PC-3 (cell line): ENCODE results near the gene RASSF4. TPM values are rescaled to one million over a fixed set of nuclear protein-coding genes. Genes with fewer than 3 reads are reported as not detected.

ENCODE experiments used
- ATAC-seq: fragments of 200-7000 bp; cut with Tn5 transposase; 2 replicates; pipeline ENCODE4 v1.9.1; 2020; ENCODE audit warnings: mild to moderate bottlenecking, moderate library complexity
- BruUV-seq: library from RNA; stranded (reverse); fragments of 400-500 nt; replicated peaks from 2 replicates; lab custom pipeline; 2021; lab: Mats Ljungman, UMichigan
- CTCF ChIA-PET: fragments of 300-600 bp; sonication (Branson Sonifier 250); formaldehyde crosslinking; loops from one replicate; lab custom pipeline; 2022; ENCODE audit warnings: antibody characterized with exemption; lab: Charles Lee
- POLR2A ChIA-PET: fragments of 300-600 bp; sonication (Branson Sonifier 250); formaldehyde crosslinking; loops from one replicate; lab custom pipeline; 2022; ENCODE audit warnings: antibody characterized with exemption; ENCODE audit not compliant: unreplicated experiment; lab: Charles Lee
- DNase-seq: peaks from one replicate; pipeline ENCODE4 v3.0.0-alpha.2; 2015
- H2AFZ ChIP-seq: fragments of 300-600 bp; sonication (generic); 2 replicates; pipeline ENCODE4 v1.6.0; 2016; ENCODE audit warnings: antibody characterized with exemption, low read length
- H3F3A ChIP-seq: fragments of 300-600 bp; sonication (generic); one replicate; pipeline ENCODE4 v1.6.0; 2017; ENCODE audit warnings: antibody characterized with exemption, low read length, control low read depth, mild to moderate bottlenecking; ENCODE audit not compliant: unreplicated experiment
- H3K27ac ChIP-seq: fragments of 300-600 bp; sonication (generic); 2 replicates; pipeline ENCODE4 v1.5.1; 2016; ENCODE audit warnings: mild to moderate bottlenecking, low read length
- H3K27me3 ChIP-seq: fragments of 300-600 bp; sonication (generic); 2 replicates; pipeline ENCODE4 v1.6.1; 2016; ENCODE audit warnings: low read length, mixed read lengths
- H3K36me3 ChIP-seq: fragments of 300-600 bp; sonication (generic); 2 replicates; pipeline ENCODE4 v1.6.1; 2016; ENCODE audit warnings: low read depth, mixed run types, low read length, mixed read lengths
- H3K4me1 ChIP-seq: fragments of 300-600 bp; sonication (generic); 2 replicates; pipeline ENCODE4 v1.5.1; 2016; ENCODE audit warnings: low read length; ENCODE audit not compliant: insufficient read depth
- H3K4me2 ChIP-seq: fragments of 300-600 bp; sonication (generic); 2 replicates; pipeline ENCODE4 v1.6.0; 2016; ENCODE audit warnings: low read length
- H3K4me3 ChIP-seq: fragments of 300-600 bp; sonication (generic); 2 replicates; pipeline ENCODE4 v1.5.1; 2016; ENCODE audit warnings: mild to moderate bottlenecking, low read length, mixed read lengths
- H3K79me2 ChIP-seq: fragments of 300-600 bp; sonication (generic); 2 replicates; pipeline ENCODE4 v1.6.1; 2017; ENCODE audit warnings: low read length, mixed read lengths
- H3K9ac ChIP-seq: fragments of 300-600 bp; sonication (generic); 2 replicates; pipeline ENCODE4 v1.6.0; 2016; ENCODE audit warnings: mild to moderate bottlenecking, low read length
- H3K9me2 ChIP-seq: fragments of 300-600 bp; sonication (generic); replicated peaks from 2 replicates; pipeline ENCODE4 v1.6.1; 2016; ENCODE audit warnings: mixed run types, low read length, mixed read lengths
- H3K9me3 ChIP-seq: fragments of 300-600 bp; sonication (generic); 2 replicates; pipeline ENCODE4 v1.6.1; 2016; ENCODE audit warnings: low read length, mixed read lengths
- H4K20me1 ChIP-seq: fragments of 300-600 bp; sonication (generic); 2 replicates; pipeline ENCODE4 v1.6.1; 2016; ENCODE audit warnings: low read length, mixed read lengths
- EZH2 ChIP-seq: fragments of 300-600 bp; sonication (generic); IDR thresholded peaks from one replicate; pipeline ENCODE4 v1.6.1; 2017; ENCODE audit warnings: antibody characterized with exemption, mild to moderate bottlenecking, low read length; ENCODE audit not compliant: unreplicated experiment
- EZH2phosphoT487 ChIP-seq: fragments of 300-600 bp; sonication (generic); IDR thresholded peaks from 2 replicates; pipeline ENCODE4 v1.6.1; 2018; ENCODE audit warnings: mild to moderate bottlenecking, antibody characterized with exemption, low read length, borderline replicate concordance
- intact Hi-C: fragments of 100-400 bp; cut with micrococcal nuclease; formaldehyde crosslinking; loops from 2 replicates; pipeline ENCODE4 v1.9.0; 2023
- total RNA-seq: library from RNA; depleted of rRNA; stranded (reverse); fragments of >200 nt; gene quantifications from 2 replicates; pipeline ENCODE4 v1.2.3, GENCODE V29; 2014
- TF ChIP-seq, protein P1 (sequence below): fragments of 300-600 bp; sonication (generic); conservative IDR thresholded peaks from 2 replicates; pipeline ENCODE4 v1.5.1; 2017; ENCODE audit warnings: antibody characterized with exemption, low read depth, mild to moderate bottlenecking, low read length

The RASSF4 gene
- total RNA-seq, 1 experiment from 2014 or later: 8.7 TPM

- ChIA-PET CTCF (no interaction called here), POLR2A (no interaction called here)
- H3K79me2 ChIP-seq: no peaks in the 10 kb centered on the region
- H3K4me2 ChIP-seq: no peak overlapping the region
- no peaks in the 10 kb centered on the region for H3K36me3 ChIP-seq
- H3K9me3 ChIP-seq: no peaks in the 10 kb centered on the region
- no peak overlapping the region for H3K9ac ChIP-seq
- TF ChIP-seq, protein P1, sequence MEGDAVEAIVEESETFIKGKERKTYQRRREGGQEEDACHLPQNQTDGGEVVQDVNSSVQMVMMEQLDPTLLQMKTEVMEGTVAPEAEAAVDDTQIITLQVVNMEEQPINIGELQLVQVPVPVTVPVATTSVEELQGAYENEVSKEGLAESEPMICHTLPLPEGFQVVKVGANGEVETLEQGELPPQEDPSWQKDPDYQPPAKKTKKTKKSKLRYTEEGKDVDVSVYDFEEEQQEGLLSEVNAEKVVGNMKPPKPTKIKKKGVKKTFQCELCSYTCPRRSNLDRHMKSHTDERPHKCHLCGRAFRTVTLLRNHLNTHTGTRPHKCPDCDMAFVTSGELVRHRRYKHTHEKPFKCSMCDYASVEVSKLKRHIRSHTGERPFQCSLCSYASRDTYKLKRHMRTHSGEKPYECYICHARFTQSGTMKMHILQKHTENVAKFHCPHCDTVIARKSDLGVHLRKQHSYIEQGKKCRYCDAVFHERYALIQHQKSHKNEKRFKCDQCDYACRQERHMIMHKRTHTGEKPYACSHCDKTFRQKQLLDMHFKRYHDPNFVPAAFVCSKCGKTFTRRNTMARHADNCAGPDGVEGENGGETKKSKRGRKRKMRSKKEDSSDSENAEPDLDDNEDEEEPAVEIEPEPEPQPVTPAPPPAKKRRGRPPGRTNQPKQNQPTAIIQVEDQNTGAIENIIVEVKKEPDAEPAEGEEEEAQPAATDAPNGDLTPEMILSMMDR: no peak
- no peak for TF ChIP-seq EZH2phosphoT487
- no peak for TF ChIP-seq EZH2
- no peaks in the 10 kb centered on the region for H3K27me3 ChIP-seq
- H3K4me3 ChIP-seq: no peak overlapping the region
- no TSS peak for BruUV-seq
- H4K20me1 ChIP-seq: no peaks in the 10 kb centered on the region
- intact Hi-C loops: no loop called here
- H3K4me1 ChIP-seq: no peaks in the 10 kb centered on the region
- H3F3A ChIP-seq: no peaks in the 10 kb centered on the region
- DNase-seq (no peak), ATAC-seq (no peak)
- H2AFZ ChIP-seq: no peak overlapping the region
- H3K9me2 ChIP-seq: no peaks in the 10 kb centered on the region
- H3K27ac ChIP-seq: no peak overlapping the region
Measured at GRCh38 chr10:44992070-44992731, 32.6 kb downstream of the RASSF4 start.

DNA sequence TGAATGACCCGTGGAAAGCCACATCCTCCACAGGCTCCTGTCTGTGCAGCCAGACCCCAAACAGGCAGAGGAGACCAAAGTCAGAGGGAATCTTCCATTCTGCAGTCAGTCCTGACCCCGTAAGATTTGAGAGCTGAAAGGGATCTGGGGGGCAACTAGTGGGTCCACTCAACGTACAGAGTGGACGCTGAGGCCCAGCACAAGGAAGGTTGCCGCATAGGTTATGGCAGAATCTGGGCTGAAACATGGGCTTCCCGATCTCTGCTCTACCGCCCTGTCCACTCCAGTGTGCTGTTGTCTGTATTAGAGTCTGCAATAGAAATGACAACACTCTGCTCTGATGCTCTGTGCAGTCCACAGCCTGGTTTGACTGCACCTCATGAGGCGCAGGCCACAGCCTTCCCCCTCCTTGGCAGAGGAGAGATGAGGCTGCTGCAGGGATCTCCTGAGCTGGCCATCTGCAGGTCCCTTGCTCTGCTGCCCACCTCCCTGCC, 33.2 kb downstream of the RASSF4 start:
- H3K36me3 ChIP-seq: no peaks in the 10 kb centered on the region
- ATAC-seq (no peak), DNase-seq (no peak)
- intact Hi-C loops: no loop called here
- ChIA-PET CTCF (interaction anchor here (0.6 kb wide), 1 partner anchor 901 kb away, joined by 3 read pairs; no protein-coding TSS in a partner anchor), POLR2A (no interaction called here)
- H3K4me2 ChIP-seq: no peak overlapping the region
- TF ChIP-seq, protein P1: no peak
- TF ChIP-seq EZH2phosphoT487 (no peak), EZH2 (no peak)
- no peak overlapping the region for H3K9ac ChIP-seq
- no peaks in the 10 kb centered on the region for H3K79me2 ChIP-seq
- no peaks in the 10 kb centered on the region for H3F3A ChIP-seq
- H2AFZ ChIP-seq: no peak overlapping the region
- no peak overlapping the region for H3K27ac ChIP-seq
- H4K20me1 ChIP-seq: no peaks in the 10 kb centered on the region
- no peaks in the 10 kb centered on the region for H3K4me1 ChIP-seq
- H3K9me2 ChIP-seq: no peaks in the 10 kb centered on the region
- BruUV-seq: no TSS peak
- H3K9me3 ChIP-seq: no peaks in the 10 kb centered on the region
- no peaks in the 10 kb centered on the region for H3K27me3 ChIP-seq
- H3K4me3 ChIP-seq: no peak overlapping the region

DNA sequence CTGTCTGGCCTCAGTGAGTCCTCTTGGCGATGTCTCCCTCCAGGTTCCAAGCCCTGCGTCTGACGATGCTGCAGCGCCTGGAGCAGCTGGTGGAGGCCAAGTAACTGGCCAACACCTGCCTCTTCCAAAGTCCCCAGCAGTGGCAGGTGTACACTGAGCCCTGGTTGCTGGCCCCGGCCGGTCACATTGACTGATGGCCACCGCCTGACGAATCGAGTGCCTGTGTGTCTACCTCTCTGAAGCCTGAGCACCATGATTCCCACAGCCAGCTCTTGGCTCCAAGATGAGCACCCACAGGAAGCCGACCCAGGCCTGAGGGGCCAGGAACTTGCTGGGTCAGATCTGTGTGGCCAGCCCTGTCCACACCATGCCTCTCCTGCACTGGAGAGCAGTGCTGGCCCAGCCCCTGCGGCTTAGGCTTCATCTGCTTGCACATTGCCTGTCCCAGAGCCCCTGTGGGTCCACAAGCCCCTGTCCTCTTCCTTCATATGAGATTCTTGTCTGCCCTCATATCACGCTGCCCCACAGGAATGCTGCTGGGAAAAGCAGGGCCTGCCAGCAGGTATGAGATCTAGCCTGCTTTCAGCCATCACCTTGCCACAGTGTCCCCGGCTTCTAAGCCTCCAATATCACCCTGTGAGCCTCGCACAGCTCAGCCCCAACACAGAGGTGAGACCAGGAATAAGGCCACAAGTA, 33.8 kb downstream of the RASSF4 start:
- H3K9ac ChIP-seq: no peak overlapping the region
- TF ChIP-seq EZH2phosphoT487 (no peak), EZH2 (no peak)
- TF ChIP-seq, protein P1: no peak
- H3K4me2 ChIP-seq: no peak overlapping the region
- ChIA-PET POLR2A (no interaction called here), CTCF (interaction anchor here (0.6 kb wide), 1 partner anchor 902 kb away, joined by 3 read pairs; no protein-coding TSS in a partner anchor)
- intact Hi-C loops: no loop called here
- no peaks in the 10 kb centered on the region for H3K9me3 ChIP-seq
- H4K20me1 ChIP-seq: no peaks in the 10 kb centered on the region
- no TSS peak for BruUV-seq
- no peaks in the 10 kb centered on the region for H3K27me3 ChIP-seq
- DNase-seq: no peak
- H3K79me2 ChIP-seq: no peaks in the 10 kb centered on the region
- H3K4me3 ChIP-seq: no peak overlapping the region
- no peaks in the 10 kb centered on the region for H3K4me1 ChIP-seq
- no peaks in the 10 kb centered on the region for H3K9me2 ChIP-seq
- no peak overlapping the region for H3K27ac ChIP-seq
- H3K36me3 ChIP-seq: no peaks in the 10 kb centered on the region
- no peak for ATAC-seq
- H2AFZ ChIP-seq: no peak overlapping the region
- no peaks in the 10 kb centered on the region for H3F3A ChIP-seq
